AG10803 (cell line): Measurements from ENCODE around the gene SLC5A2.
A peak's percentile ranks its signal among the peaks of the same experiment; 100 is the strongest.
"Not testable (repeated sequence)": the region's sequence is repeated elsewhere in the genome, so short reads cannot be mapped to it uniquely, and the experiment has no call there.

Experiments
- DNase-seq: peaks from one replicate; pipeline ENCODE4 v3.0.0; 2010; ENCODE audit warnings: low read depth
- H3K4me3 ChIP-seq: 2 replicates; pipeline ENCODE4 v1.5.1; 2011; ENCODE audit warnings: mild to moderate bottlenecking, low read length, control low read depth
- TF ChIP-seq, protein P1 (sequence below): conservative IDR thresholded peaks from 2 replicates; pipeline ENCODE4 v1.5.1; 2011; ENCODE audit warnings: mild to moderate bottlenecking, low read length, control low read depth, inconsistent platforms

The SLC5A2 gene

GRCh38 chr16:31517800-31518402, 35.0 kb downstream of the SLC5A2 start:
- TF ChIP-seq, protein P1, sequence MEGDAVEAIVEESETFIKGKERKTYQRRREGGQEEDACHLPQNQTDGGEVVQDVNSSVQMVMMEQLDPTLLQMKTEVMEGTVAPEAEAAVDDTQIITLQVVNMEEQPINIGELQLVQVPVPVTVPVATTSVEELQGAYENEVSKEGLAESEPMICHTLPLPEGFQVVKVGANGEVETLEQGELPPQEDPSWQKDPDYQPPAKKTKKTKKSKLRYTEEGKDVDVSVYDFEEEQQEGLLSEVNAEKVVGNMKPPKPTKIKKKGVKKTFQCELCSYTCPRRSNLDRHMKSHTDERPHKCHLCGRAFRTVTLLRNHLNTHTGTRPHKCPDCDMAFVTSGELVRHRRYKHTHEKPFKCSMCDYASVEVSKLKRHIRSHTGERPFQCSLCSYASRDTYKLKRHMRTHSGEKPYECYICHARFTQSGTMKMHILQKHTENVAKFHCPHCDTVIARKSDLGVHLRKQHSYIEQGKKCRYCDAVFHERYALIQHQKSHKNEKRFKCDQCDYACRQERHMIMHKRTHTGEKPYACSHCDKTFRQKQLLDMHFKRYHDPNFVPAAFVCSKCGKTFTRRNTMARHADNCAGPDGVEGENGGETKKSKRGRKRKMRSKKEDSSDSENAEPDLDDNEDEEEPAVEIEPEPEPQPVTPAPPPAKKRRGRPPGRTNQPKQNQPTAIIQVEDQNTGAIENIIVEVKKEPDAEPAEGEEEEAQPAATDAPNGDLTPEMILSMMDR, result no peak
- H3K4me3 ChIP-seq, result no peak overlapping the region
- DNase-seq, result no peak

DNA sequence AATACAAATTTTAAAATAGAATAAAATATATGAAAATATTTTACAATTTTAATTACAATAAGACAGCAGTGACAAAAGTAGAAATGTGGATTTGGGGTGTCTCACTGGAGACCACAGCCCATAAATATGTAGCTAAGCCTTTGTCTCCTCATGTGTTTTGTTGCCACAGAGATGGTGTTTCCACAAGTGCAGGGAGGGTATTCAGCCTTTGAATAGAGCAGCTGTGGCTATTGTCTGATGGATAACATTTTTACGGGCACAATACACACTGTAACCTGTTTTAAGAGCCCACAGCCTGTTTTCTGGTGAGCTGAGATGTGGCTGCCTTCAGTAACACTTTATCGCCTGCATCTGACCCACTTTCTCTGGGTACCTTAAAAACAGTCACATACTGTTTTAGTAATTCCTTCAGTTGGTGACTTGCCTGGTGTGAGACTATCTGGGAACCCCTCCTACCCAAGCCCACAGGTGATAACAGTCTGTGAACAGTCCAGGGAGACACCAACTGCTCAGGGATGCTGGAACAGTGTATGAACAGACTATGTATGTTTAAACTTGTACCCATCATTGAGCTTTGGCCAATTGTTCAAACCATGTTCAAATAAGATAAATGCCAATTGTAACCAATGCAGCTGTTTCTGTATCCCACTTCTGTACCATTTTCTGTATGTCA, 37.0 kb downstream of the SLC5A2 start:
- TF ChIP-seq, protein P1, result no peak
- DNase-seq, result no peak
- H3K4me3 ChIP-seq, result no peak overlapping the region

DNA sequence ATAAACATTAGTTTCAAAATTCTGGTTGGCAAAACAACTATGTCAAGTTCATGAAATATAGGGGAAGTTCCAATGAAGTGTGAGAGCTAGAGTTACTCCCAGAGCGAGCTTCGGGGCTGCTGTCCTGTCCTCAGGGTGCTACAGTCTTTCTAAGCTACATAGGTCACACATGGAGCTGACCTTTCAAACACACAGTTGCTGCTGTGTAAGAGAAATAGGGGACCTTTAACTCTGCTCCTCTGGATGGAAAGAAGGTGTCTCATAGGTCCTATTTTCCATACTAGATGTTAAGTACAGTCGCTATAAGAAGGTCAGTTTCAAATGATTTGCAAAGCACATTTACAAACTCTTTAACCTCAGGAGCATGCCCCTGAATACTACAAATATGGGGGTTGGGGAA, 38.4 kb downstream of the SLC5A2 start:
- TF ChIP-seq, protein P1, result no peak
- H3K4me3 ChIP-seq, result no peak overlapping the region
- no peak for DNase-seq

- no peak overlapping the region for H3K4me3 ChIP-seq
- DNase-seq, result no peak
- TF ChIP-seq, protein P1, result no peak
Observed at GRCh38 chr16:31522071-31522470, 39.1 kb downstream of the SLC5A2 start.

DNA sequence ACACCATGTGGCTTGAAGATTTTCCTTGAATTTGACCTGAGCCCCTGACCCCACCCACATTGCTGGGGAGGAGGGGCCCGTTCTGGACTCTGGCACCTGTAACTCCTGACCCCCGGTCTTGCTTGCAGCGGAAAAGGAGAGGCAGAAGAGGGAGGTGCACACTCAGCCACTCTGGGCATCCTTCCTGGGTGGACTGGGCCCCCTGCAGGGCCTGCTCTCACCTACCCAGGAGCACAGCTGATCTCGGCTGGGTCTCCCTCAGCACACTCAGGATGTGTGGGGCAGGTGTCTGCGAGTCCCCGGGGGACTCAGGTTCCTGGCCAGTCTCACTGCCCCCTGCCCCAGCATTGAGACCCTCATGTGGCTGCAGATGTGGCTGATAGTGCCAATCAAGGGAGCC, 40.8 kb downstream of the SLC5A2 start:
- H3K4me3 ChIP-seq, DNase-seq: not testable (repeated sequence)

DNA sequence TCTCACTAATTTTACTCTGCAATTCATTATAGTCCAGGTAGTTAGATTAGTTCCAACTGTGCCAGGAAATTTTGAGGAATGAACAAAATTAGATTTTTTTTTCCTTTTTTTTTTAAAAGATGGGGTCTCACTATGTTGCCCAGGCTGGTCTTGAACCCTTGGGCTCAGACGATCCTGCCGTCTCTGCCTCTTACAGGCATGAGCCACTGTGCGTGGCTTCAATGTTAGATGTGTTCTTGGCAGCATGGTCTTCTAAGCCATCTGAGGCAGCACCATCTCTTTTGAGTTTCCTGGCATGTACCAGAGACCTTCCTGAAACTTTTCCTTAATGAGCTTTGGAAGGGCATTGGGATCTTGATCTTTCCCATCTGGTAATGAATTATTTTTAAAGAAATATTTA, 42.2 kb downstream of the SLC5A2 start:
- no peak for DNase-seq
- H3K4me3 ChIP-seq, result no peak overlapping the region

DNA sequence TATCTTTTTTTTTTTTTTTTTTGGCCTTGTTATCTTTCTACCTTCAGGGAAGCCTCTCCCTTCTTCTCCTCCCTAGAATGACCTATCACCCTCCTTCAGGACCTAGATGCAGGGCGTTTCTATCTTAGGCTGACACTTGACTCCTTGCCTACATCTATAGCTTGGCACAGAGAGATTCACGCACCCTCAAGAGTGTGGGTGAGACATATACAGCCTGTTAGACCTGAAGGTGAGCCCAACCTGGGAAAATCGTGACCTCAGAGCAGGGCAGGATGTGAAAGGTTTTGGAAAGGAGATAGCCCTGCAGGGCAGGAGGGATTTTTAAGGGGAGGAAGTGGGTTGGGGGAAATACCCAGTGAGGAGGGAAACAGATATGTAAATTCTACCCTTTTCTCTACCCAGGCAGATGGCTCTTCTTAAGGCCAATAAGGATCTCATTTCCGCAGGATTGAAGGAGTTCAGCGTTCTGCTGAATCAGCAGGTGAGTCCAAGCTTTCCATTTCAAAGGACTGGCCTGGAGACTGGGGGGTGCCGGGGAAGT, 44.9 kb downstream of the SLC5A2 start, which contains the start of gene AHSP:
AHSP (plus strand) TSS at position 167 of the 541 bp plus-strand sequence; CDS start at position 407, 240 bp downstream.
- H3K4me3 ChIP-seq, result peak within 1 kb of the TSS; percentile 53
- DNase-seq, result no peak
- TF ChIP-seq, protein P1, result no peak

More for the DNA sequence above, 42.2 kb downstream of the SLC5A2 start:
- TF ChIP-seq, protein P1, result no peak
